ENCODE measurements around the gene DOK7. TPM values are rescaled to one million over a fixed set of nuclear protein-coding genes. Genes with fewer than 3 reads are reported as not detected.
A peak's percentile ranks its signal among the peaks of the same experiment; 100 is the strongest.

The DOK7 gene
- total and polyA plus RNA-seq, 2 donors (not counting 1 experiment from before 2014, with no cell fraction given) = 0.17 TPM; not detected in 1

DNA sequence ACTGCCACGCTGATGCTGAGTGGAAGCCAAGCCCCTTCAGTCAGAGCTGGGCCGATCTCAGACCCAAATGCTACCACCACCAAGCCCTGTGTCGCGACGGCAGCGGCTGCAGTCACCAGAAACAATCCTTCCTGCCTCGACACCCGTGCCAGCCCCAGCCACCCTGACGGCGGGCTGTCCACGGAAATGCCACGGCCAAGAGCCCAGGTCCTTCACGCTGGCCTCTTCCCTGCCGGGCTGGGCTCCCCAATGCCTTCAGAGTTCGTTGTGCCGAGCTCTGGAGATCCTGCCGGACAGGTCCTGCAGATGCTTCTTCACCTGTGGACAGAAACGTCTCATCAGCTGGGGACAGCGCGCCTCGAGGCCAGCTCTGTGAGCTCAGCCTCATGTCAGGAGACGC, 49.6 kb downstream of the DOK7 start:
- Histone ChIP-seq H3K27ac (ENCODE audit: insufficient read depth, low read length) (no peak overlapping the region), H3K4me1 (ENCODE audit: control insufficient read depth, extremely low read depth, insufficient read depth, low read length) (no peaks in the 10 kb centered on the region), H3K4me2 (ENCODE audit: extremely low read depth, insufficient read depth, low read length) (no peak overlapping the region), H3K4me3 (replicated peaks in 1 of 4; ENCODE audit: control extremely low read depth in 1 of 4, insufficient read depth in 1 of 4, low read depth in 3 of 4, low read length in 4 of 4) (no peak overlapping the region), H3K79me2 (ENCODE audit: control insufficient read depth, insufficient read depth, low read length) (no peaks in the 10 kb centered on the region), H2AFZ (ENCODE audit: low read length) (no peak overlapping the region), H3K36me3 (ENCODE audit: control insufficient read depth, insufficient read depth, low read length) (peaks cover 34% of the 10 kb centered on the region), H4K20me1 (ENCODE audit: control insufficient read depth, extremely low read depth, insufficient read depth, low read length) (no peaks in the 10 kb centered on the region), H3K9me3 (ENCODE audit: control insufficient read depth, insufficient read depth, low read depth, low read length) (no peaks in the 10 kb centered on the region), H3K9ac (ENCODE audit: insufficient read depth, low read length) (peak overlapping the region; percentile 7), H3K27me3 (ENCODE audit: control insufficient read depth, insufficient read depth, low read length) (no peaks in the 10 kb centered on the region)
- TF ChIP-seq EZH2 (IDR thresholded peaks at IDR 0.05; ENCODE audit: low read length, missing control alignments) = no peak
- TF ChIP-seq, protein P1, sequence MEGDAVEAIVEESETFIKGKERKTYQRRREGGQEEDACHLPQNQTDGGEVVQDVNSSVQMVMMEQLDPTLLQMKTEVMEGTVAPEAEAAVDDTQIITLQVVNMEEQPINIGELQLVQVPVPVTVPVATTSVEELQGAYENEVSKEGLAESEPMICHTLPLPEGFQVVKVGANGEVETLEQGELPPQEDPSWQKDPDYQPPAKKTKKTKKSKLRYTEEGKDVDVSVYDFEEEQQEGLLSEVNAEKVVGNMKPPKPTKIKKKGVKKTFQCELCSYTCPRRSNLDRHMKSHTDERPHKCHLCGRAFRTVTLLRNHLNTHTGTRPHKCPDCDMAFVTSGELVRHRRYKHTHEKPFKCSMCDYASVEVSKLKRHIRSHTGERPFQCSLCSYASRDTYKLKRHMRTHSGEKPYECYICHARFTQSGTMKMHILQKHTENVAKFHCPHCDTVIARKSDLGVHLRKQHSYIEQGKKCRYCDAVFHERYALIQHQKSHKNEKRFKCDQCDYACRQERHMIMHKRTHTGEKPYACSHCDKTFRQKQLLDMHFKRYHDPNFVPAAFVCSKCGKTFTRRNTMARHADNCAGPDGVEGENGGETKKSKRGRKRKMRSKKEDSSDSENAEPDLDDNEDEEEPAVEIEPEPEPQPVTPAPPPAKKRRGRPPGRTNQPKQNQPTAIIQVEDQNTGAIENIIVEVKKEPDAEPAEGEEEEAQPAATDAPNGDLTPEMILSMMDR (conservative IDR thresholded peaks at IDR 0.05 in 1 of 2, IDR thresholded peaks at IDR 0.05 in 1 of 2; ENCODE audit: low read depth in 1 of 2, low read length in 2 of 2) = no peak
- no peak for DNase-seq (ENCODE audit: low read depth in 2 of 2)

DNA sequence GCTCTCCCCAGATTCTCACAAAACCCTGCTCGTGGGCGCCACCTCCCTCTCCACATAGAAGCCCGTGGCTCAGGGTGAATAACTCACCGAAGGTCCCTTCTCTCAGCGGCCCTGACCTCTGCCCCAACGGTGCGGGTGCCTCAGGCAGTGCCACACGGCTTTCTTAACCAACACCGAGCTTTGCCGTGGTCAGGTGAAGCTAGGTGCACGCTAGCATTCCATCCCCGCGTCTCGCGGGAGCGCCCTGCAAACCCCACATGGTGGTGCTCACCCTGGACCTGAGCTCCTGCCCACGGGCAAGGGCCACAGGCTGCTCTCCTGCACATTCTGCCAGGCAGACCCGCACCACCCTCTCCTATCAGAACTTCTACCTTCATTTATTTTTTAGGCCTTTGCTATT, 50.7 kb downstream of the DOK7 start:
- H3K9ac ChIP-seq (ENCODE audit: insufficient read depth, low read length) = no peak overlapping the region
- H3K27me3 ChIP-seq (ENCODE audit: control insufficient read depth, insufficient read depth, low read length) = no peaks in the 10 kb centered on the region
- H3K9me3 ChIP-seq (ENCODE audit: control insufficient read depth, insufficient read depth, low read depth, low read length) = no peaks in the 10 kb centered on the region
- TF ChIP-seq EZH2 (IDR thresholded peaks at IDR 0.05; ENCODE audit: low read length, missing control alignments) = no peak
- TF ChIP-seq, protein P1 (conservative IDR thresholded peaks at IDR 0.05 in 1 of 2, IDR thresholded peaks at IDR 0.05 in 1 of 2; ENCODE audit: low read depth in 1 of 2, low read length in 2 of 2) = no peak
- H3K27ac ChIP-seq (ENCODE audit: insufficient read depth, low read length) = no peak overlapping the region
- peaks cover 36% of the 10 kb centered on the region for H3K36me3 ChIP-seq (ENCODE audit: control insufficient read depth, insufficient read depth, low read length)
- H4K20me1 ChIP-seq (ENCODE audit: control insufficient read depth, extremely low read depth, insufficient read depth, low read length) = no peaks in the 10 kb centered on the region
- H3K4me3 ChIP-seq (replicated peaks in 1 of 4; ENCODE audit: control extremely low read depth in 1 of 4, insufficient read depth in 1 of 4, low read depth in 3 of 4, low read length in 4 of 4) = no peak overlapping the region
- no peak overlapping the region for H2AFZ ChIP-seq (ENCODE audit: low read length)
- H3K79me2 ChIP-seq (ENCODE audit: control insufficient read depth, insufficient read depth, low read length) = no peaks in the 10 kb centered on the region
- no peaks in the 10 kb centered on the region for H3K4me1 ChIP-seq (ENCODE audit: control insufficient read depth, extremely low read depth, insufficient read depth, low read length)
- no peak for DNase-seq (ENCODE audit: low read depth in 2 of 2)
- no peak overlapping the region for H3K4me2 ChIP-seq (ENCODE audit: extremely low read depth, insufficient read depth, low read length)

DNA sequence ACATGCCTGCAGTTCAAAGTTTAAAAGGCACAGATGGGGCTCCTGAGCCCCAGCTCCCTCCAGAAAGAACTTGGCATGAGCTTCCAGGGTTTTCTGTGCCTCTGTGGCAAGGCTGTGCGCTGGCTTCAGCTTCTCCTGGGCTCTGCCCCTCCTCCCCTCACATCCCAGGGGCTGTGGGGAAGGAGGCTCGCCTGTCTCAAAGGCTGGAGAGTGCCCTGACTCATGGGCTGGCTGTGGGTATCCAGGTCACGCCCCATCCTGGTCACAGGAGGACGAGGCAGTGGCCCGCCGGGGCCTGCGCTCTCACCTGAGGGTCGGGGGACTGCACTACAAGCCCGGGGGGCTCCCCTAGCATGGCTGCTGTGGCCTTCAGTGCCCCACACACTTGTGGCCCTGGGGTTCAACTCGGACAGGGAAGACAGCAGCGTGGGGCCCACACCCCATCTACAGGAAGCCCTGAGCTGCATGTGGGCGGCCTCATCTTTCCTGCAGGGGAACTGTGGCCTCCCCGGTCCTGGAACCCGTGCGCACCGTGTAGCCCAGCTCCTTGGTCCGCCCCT, 51.2 kb downstream of the DOK7 start:
- Histone ChIP-seq H3K9me3 (ENCODE audit: control insufficient read depth, insufficient read depth, low read depth, low read length) (no peaks in the 10 kb centered on the region), H2AFZ (ENCODE audit: low read length) (no peak overlapping the region), H3K4me1 (ENCODE audit: control insufficient read depth, extremely low read depth, insufficient read depth, low read length) (no peaks in the 10 kb centered on the region), H3K27ac (ENCODE audit: insufficient read depth, low read length) (no peak overlapping the region), H3K79me2 (ENCODE audit: control insufficient read depth, insufficient read depth, low read length) (no peaks in the 10 kb centered on the region), H3K4me3 (replicated peaks in 1 of 4; ENCODE audit: control extremely low read depth in 1 of 4, insufficient read depth in 1 of 4, low read depth in 3 of 4, low read length in 4 of 4) (no peak overlapping the region), H4K20me1 (ENCODE audit: control insufficient read depth, extremely low read depth, insufficient read depth, low read length) (no peaks in the 10 kb centered on the region), H3K4me2 (ENCODE audit: extremely low read depth, insufficient read depth, low read length) (no peak overlapping the region), H3K36me3 (ENCODE audit: control insufficient read depth, insufficient read depth, low read length) (peaks cover 36% of the 10 kb centered on the region), H3K9ac (ENCODE audit: insufficient read depth, low read length) (no peak overlapping the region), H3K27me3 (ENCODE audit: control insufficient read depth, insufficient read depth, low read length) (no peaks in the 10 kb centered on the region)
- no peak for DNase-seq (ENCODE audit: low read depth in 2 of 2)
- TF ChIP-seq, protein P1 (conservative IDR thresholded peaks at IDR 0.05 in 1 of 2, IDR thresholded peaks at IDR 0.05 in 1 of 2; ENCODE audit: low read depth in 1 of 2, low read length in 2 of 2) = no peak
- TF ChIP-seq EZH2 (IDR thresholded peaks at IDR 0.05; ENCODE audit: low read length, missing control alignments) = no peak

Data from fibroblast of lung (primary cell).